ENCODE data around the gene DRAM2.

- TF ChIP-seq POLR2A (IDR thresholded peaks at IDR 0.05) (no peak), CTCF (IDR thresholded peaks at IDR 0.05) (no peak)
Measured at GRCh38 chr1:111174070-111174469, 34.2 kb upstream of the DRAM2 start.

Data from tibial nerve (tissue), 3 donors.